ENCODE results near the gene ADCY4. TPM values are rescaled to one million over a fixed set of nuclear protein-coding genes. Genes with fewer than 3 reads are reported as not detected.

The ADCY4 gene
- total RNA-seq, 1 experiment from 2014 or later, result 2.9 TPM

GRCh38 chr14:24317141-24317928 lies 17.5 kb downstream of the ADCY4 start:
- no peak for DNase-seq (ENCODE audit: low spot score)

GRCh38 chr14:24316597-24316950 lies 18.3 kb downstream of the ADCY4 start:
- no peak for DNase-seq (ENCODE audit: low spot score)

DNA sequence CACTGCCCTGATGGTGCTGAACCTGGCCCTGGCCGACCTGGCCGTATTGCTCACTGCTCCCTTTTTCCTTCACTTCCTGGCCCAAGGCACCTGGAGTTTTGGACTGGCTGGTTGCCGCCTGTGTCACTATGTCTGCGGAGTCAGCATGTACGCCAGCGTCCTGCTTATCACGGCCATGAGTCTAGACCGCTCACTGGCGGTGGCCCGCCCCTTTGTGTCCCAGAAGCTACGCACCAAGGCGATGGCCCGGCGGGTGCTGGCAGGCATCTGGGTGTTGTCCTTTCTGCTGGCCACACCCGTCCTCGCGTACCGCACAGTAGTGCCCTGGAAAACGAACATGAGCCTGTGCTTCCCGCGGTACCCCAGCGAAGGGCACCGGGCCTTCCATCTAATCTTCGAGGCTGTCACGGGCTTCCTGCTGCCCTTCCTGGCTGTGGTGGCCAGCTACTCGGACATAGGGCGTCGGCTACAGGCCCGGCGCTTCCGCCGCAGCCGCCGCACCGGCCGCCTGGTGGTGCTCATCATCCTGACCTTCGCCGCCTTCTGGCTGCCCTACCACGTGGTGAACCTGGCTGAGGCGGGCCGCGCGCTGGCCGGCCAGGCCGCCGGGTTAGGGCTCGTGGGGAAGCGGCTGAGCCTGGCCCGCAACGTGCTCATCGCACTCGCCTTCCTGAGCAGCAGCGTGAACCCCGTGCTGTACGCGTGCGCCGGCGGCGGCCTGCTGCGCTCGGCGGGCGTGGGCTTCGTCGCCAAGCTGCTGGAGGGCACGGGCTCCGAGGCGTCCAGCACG lies 18.9 kb downstream of the ADCY4 start:
- DNase-seq (ENCODE audit: low spot score), result peak; percentile 64

DNA sequence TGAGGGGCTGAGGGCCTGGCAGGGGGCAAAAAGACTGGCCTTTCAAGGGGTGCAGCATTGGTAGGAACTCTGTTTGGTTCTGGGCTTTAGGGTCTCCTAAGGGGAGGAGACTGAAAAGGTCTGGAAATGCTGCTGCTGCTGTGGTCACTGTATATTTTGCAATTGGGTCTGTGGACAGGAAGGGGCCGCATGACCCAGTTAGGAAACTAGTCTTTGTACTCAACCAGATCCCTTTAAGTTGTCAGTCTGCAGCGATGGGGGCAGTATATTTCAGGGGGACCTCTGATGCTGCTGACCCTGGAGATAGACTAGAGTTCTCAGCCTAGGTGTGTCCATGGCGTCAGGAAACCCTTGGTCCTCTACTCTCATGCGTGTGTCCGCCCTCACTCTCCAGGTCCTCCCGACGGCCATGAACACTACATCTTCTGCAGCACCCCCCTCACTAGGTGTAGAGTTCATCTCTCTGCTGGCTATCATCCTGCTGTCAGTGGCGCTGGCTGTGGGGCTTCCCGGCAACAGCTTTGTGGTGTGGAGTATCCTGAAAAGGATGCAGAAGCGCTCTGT lies 19.5 kb downstream of the ADCY4 start:
- no peak for DNase-seq (ENCODE audit: low spot score)

DNA sequence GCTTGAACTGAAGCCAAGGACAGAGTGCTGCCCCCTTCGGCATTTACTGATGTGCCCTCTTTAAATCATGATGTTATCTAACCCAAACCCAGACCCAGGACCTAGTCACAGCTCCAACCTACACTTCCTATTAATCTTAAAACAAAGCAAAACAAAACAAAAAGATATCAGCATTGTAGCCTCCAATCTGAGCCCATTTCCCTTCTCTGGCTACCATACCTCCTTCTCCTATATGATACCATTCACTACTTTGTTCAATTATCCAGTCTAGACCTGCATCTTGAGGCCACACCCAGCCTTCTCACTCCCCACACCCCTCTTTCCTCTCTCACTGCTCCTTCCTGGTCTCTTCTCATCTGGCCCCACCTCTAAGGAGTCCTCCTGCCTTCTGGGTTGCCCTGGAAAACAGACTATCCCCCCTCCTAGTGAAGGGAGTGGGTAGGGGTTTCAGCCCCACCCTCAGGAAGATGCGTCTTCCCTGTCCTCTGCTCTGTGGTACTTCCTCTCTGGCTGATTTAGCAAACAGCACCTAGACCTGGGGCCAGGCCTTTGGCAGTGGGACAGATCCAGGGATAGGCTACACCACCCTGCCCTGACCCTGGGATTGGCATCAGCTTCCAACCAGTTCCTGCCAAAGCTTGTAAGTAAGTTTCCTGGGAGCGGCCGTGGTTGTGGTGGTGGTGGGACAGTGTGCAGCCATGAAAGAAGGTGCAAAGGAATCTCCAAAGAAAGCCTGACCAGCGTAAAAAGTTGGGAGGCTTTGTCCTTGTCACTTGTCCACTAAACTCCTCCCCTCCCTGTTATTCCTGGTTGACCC lies 20.3 kb downstream of the ADCY4 start:
- DNase-seq (ENCODE audit: low spot score), result no peak

- no peak for DNase-seq (ENCODE audit: low spot score)
Observed at GRCh38 chr14:24313913-24314312, 21.0 kb downstream of the ADCY4 start.

DNA sequence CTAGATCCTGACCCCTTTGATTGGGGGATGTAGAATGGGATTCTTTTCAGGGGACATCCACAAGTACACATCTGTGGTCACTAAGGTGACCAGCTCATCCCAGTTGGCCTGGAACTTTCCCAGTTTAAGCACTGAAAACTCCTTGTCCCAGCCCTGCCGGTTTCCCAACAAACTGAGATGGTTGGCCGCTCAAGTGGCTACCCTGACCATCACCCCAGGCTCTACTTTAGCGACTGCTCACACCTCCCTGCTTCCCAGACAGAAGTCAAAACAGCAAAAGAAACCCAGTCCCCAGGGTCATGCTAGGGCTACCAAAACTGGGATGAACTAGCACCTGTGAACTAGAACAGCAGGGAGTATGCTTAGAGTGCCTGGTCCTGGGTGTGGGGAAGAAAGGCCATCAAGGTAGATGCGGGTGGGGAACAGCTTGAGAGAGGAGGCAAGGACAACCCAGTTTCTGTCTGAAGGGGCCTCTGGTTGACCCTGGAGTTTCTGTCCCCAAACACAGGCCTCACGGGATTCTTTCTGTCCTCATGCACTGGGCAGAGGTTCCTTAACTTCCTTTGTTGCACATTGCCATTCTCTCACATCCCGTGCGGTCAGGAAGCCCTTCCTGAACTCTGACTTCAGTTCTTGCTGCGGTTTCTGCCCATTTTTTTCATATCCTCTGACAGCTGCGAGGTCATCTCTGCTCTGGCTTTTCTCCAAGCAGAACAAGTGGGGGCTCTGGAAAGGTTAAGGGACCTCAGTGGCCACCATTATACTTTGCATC lies 21.9 kb downstream of the ADCY4 start:
- DNase-seq (ENCODE audit: low spot score), result no peak

DNA sequence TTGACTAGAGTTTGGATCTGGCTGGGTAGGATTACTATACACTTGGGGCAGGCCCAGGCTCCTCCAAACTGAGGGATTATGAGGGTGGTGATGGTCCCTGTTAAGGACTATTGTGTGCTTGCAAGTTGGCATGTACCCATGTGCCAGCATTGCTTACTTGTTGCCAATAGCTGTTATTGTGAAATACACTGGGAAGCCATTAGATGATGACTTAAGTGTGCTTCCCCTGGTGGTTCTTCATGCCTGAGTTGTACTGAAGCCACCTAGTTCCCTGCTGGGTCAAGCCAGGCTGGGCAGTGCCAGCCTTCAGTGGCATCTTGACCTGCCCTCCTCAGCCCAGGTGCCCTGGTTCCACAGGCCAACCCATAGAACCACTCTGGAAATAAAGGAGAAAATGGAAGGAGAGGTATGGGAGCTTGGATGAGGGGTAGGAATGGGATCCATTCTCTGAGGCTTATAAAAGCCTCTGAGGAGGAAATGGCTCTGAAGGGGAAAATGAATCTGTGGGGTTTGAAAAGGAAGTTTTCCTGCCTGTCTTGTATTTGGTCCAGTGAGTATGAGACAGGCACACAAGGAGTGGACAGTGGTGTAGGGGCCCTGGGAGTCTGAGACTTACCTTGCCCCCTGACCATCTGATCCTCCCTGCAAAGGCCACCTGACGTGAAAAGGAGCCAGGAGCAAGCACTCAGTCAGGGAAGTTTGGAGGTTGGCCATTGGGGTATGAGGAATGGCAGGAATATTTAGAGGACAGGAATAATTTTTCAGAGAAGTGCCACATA lies 22.8 kb downstream of the ADCY4 start:
- no peak for DNase-seq (ENCODE audit: low spot score)

DNA sequence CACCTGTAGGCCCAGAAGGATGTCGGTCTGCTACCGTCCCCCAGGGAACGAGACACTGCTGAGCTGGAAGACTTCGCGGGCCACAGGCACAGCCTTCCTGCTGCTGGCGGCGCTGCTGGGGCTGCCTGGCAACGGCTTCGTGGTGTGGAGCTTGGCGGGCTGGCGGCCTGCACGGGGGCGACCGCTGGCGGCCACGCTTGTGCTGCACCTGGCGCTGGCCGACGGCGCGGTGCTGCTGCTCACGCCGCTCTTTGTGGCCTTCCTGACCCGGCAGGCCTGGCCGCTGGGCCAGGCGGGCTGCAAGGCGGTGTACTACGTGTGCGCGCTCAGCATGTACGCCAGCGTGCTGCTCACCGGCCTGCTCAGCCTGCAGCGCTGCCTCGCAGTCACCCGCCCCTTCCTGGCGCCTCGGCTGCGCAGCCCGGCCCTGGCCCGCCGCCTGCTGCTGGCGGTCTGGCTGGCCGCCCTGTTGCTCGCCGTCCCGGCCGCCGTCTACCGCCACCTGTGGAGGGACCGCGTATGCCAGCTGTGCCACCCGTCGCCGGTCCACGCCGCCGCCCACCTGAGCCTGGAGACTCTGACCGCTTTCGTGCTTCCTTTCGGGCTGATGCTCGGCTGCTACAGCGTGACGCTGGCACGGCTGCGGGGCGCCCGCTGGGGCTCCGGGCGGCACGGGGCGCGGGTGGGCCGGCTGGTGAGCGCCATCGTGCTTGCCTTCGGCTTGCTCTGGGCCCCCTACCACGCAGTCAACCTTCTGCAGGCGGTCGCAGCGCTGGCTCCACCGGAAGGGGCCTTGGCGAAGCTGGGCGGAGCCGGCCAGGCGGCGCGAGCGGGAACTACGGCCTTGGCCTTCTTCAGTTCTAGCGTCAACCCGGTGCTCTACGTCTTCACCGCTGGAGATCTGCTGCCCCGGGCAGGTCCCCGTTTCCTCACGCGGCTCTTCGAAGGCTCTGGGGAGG lies 23.9 kb downstream of the ADCY4 start, which contains the start of gene LTB4R:
TSS of gene LTB4R (plus strand) at position 857 of the 959 bp plus-strand sequence. CDS start 4,150 bp downstream, outside the sequence.
- peak; percentile 41 for DNase-seq (ENCODE audit: low spot score)

- no peak for DNase-seq (ENCODE audit: low spot score)
Observed at GRCh38 chr14:24310265-24310645, 24.6 kb downstream of the ADCY4 start.

DNA sequence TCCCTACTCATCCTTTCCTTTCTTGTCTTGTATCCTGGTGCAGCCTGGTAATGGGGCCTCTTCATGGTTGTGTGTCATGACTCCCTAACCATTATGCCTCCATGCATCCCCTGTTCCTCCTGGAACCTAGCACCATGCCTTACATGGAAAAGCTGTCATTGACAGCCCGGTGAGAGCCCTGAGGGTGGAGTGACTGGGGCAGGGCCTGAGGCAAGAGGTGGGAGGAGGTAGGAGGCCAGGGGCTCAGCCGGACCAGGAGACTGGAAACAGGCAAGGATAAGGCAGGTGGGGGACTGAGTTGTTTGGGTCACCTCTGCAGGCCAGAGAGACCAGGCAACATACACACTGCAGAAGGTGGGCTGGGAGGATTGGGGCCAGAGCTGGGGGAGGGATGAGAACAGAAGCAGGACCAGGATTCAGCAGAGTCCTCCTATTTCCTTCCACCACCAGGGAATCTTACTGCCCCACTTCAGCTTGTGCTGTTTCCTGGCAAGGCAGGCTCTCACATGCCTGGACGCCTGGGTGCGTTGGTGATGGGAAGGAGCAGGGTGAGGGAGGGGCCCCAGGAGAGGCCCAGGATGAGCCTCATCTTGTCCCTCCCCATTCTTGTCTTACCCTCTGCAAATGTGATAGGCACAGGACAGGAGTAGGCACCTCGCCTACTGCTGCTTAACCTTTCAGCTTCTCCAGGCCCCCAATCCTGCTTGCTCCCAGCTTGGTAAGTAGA lies 25.2 kb downstream of the ADCY4 start, which contains the start of gene LTB4R2:
TSS of gene LTB4R2 (plus strand) at position 603 of the 727 bp plus-strand sequence. CDS start 525 bp downstream, outside the sequence.
- no peak for DNase-seq (ENCODE audit: low spot score)

DNA sequence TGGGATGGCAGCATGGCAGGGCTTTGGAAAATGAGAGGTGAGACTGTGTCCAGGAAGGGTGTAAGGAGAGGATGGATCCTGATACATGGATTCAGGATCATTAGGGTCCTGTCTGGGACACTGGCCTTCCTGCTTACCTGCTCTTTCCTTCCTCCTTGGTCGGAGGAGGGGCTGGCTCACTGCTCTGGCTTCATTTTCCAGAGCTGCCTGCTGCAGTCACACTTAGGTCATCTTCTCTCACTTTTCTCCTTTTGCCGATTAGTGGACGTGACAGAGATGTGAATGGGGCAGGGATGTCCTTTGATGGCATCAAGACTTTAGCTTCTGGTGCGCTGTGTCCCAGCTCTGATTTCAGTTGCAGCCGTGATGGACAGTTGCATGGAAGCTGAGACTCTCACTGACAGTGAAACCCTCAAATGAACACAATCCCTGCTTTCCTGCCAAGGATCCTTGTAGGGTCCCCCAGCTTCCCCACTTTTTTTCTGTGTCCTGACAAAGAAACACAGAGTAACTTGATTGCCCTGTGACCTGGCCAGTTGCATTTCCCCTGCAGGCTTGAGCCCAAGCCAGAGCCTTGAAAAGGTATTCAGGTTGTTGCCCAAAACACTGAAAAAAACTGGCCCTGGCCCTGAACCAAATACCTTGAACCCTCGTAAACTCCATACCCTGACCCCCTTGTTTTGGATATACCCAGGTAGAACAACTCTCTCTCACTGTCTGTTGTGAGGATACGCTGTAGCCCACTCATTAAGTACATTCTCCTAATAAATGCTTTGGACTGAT lies 26.3 kb downstream of the ADCY4 start:
- no peak for DNase-seq (ENCODE audit: low spot score)

GRCh38 chr14:24307575-24308341 lies 27.1 kb downstream of the ADCY4 start, which contains the start of gene CIDEB:
CIDEB (minus strand) TSS chr14:24307977; CDS start chr14:24307858, 119 bp downstream.
- peak; percentile 82 for DNase-seq (ENCODE audit: low spot score)

DNA sequence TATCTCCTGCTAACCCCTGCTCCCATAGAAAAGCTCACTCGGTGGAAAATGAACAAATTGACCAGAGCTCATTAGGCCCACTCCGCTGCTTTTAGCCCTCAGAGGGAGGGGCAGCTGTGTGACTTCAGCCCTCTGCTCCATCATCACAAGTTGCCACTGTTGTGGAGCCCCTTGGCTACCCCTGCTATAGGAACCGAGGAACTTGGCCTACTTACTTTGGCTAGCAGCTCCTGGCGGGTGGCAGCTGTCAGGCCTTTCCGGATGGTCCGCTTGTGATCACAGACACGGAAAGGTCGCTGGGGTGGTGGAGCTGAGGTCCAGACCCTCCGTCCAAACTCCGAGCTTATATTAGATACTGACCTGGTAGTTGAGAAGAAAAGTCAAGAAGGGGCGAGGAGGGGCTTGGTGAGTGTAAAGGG lies 27.7 kb downstream of the ADCY4 start:
- DNase-seq (ENCODE audit: low spot score), result no peak

DNA sequence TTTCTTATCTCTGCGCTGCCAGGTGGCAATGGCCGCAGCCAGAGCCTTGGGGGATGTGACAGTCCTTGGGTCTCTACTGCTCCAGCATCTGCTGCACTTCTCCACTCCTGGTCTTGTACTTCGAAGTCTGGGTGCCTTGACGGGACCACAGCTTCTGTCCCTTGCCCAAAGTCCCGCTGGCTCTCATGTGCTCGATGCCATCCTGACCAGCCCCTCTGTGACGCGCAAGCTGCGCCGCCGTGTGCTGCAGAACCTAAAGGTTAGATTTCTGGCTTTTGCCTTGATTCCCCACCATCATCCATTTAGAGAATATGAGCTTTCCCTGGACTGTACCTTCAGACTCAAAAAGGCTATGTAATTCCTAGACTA lies 30.9 kb downstream of the ADCY4 start:
- DNase-seq (ENCODE audit: low spot score), result no peak

GRCh38 chr14:24300326-24300980 lies 34.4 kb downstream of the ADCY4 start:
- DNase-seq (ENCODE audit: low spot score), result no peak
